ENCODE data around the gene USP15.

- no peak for TF ChIP-seq SIN3A (IDR thresholded peaks at IDR 0.05; ENCODE audit: borderline replicate concordance, insufficient read depth, low read length)
- TF ChIP-seq POLR2AphosphoS5 (IDR thresholded peaks at IDR 0.05; ENCODE audit: low read depth, low read length): no peak
- no peak for TF ChIP-seq REST (IDR thresholded peaks at IDR 0.05; ENCODE audit: insufficient read depth in 1 of 2, low read depth in 2 of 2, low read length in 2 of 2)
- TF ChIP-seq TAF1 (IDR thresholded peaks at IDR 0.05; ENCODE audit: borderline replicate concordance, insufficient read depth, low read length): no peak
Measured at GRCh38 chr12:62323386-62323785, 63.2 kb downstream of the USP15 start.

Measured in PFSK-1 (cell line).